Astrocyte (in vitro differentiated cells and primary cell): Measurements from ENCODE around the gene SEC62.

ENCODE experiments used
- CTCF ChIP-seq: IDR thresholded peaks from 2 replicates; pipeline ENCODE4 v1.5.1; 2011; ENCODE audit warnings: low read depth, mild to moderate bottlenecking, inconsistent platforms, low read length, moderate library complexity; ENCODE audit not compliant: insufficient read depth
- EZH2 ChIP-seq: IDR thresholded peaks from 2 replicates; pipeline ENCODE4 v1.6.1; 2012; ENCODE audit warnings: mild to moderate bottlenecking, low read length, inconsistent platforms; ENCODE audit not compliant: insufficient read depth

DNA sequence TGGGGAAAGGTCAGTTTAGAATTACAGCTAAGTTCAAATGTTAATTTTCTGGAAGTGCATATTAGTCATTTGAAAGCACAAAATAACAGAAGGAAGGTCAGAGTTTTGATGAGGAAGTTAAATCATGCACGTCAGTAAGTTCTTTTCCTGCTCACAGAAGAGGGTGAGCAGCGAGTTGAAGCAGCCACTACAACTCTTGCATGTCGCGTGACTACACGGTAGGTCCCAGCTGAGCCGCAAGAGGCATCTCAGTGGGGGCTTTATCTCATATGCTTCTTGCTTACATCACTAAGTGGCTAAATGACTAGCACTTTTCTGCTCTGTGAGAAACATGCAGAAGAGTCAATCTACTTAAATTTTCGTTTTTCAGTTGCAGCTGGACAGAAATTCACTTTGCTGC is 21.3 kb upstream of the SEC62 start:
- TF ChIP-seq CTCF, result no peak
- TF ChIP-seq EZH2, result no peak
